Mucosa of stomach (tissue), 1 donor: Measurements from ENCODE around the gene ZNF790.

Experiments used
- H3K27me3 ChIP-seq: one replicate; pipeline ENCODE4 v1.7.0; 2013; ENCODE audit warnings: mild to moderate bottlenecking, low read length; ENCODE audit not compliant: control insufficient read depth, insufficient read depth
- H3K36me3 ChIP-seq: one replicate; pipeline ENCODE4 v1.7.0; 2013; ENCODE audit warnings: low read length; ENCODE audit not compliant: control insufficient read depth, insufficient read depth
- H3K4me1 ChIP-seq: one replicate; pipeline ENCODE4 v1.7.0; 2013; ENCODE audit warnings: mild to moderate bottlenecking, low read length; ENCODE audit not compliant: control insufficient read depth, insufficient read depth
- H3K4me3 ChIP-seq: one replicate; pipeline ENCODE4 v1.7.0; 2013; ENCODE audit warnings: low read length
- H3K9ac ChIP-seq: one replicate; pipeline ENCODE4 v1.7.0; 2013; ENCODE audit warnings: mild to moderate bottlenecking, low read length, moderate library complexity
- H3K9me3 ChIP-seq: one replicate; pipeline ENCODE4 v1.7.0; 2013; ENCODE audit warnings: mild to moderate bottlenecking, low read length, moderate library complexity; ENCODE audit not compliant: control insufficient read depth
- donor health status: Pancreatic carcinoma.

ZNF790 gene

DNA sequence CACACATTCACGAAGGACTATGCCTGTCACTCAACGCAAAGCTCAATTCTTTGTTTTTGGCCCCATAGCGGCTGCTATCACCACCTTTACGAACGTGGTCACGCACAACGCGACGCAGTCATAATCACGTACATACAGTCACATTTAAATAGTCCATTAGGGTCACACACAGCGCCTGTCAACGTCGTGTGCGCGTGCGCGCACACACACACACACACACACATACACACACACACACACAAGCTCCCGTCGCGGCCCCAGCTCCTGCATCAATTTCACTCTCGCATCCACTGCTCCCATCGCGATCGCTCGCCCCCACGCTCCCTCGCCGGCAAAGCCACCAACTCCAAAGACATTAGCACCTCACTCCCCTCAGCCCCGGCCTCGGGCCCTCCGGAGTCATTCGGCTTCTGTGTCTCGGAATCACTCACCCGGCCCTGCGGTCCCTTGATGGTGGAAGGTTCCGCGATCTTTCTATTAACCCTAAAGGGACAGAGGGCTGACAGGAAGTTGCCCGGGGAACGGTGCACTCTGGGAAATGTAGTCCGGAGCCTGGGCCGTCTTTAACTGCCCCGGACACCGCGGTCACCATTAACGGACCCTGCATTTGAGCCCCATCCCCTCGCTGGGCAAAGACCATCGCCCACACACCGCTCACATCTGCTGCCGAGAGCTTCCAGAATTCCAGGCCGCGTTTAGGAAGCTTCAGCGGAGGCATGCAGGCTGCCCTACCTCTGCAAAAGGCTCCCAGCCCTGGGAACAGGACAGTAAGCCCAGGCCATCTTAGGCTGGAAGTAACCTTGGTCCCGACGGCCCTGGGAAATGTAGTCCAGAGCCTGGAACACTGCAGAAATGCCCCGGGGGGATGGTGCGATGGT lies at the start of gene ZNF790:
ZNF790 (minus strand) TSS at position 482 of the 878 bp plus-strand sequence. CDS start 12,768 bp downstream, outside the sequence.
- Histone ChIP-seq H3K4me3 (peak within 1 kb of the TSS; percentile 65), H3K27me3 (no peaks in the 10 kb centered on the region), H3K9me3 (no peaks in the 10 kb centered on the region), H3K4me1 (no peaks in the 10 kb centered on the region), H3K9ac (peak within 1 kb of the TSS; percentile 70), H3K36me3 (no peaks in the 10 kb centered on the region)

DNA sequence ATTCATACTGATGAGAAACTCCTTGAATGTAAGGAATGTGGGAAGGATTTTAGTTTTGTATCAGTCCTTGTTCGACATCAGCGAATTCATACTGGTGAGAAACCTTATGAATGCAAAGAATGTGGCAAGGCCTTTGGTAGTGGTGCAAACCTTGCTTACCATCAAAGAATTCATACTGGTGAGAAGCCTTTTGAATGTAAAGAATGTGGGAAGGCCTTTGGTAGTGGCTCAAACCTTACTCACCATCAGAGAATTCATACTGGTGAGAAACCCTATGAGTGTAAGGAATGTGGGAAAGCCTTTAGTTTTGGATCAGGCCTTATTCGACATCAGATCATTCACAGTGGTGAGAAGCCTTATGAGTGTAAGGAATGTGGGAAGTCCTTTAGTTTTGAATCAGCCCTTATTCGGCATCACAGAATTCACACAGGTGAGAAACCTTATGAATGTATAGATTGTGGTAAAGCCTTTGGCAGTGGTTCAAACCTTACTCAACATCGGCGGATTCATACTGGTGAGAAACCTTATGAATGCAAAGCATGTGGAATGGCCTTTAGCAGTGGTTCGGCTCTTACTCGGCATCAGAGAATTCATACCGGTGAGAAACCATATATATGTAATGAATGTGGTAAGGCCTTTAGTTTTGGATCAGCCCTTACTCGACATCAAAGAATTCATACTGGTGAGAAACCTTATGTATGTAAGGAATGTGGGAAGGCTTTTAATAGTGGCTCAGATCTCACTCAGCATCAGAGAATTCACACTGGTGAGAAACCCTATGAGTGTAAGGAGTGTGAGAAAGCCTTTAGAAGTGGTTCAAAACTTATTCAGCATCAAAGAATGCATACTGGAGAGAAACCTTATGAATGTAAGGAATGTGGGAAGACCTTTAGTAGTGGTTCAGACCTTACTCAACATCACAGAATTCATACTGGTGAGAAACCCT lies 39.1 kb upstream of the ZNF790 start:
- H3K36me3 ChIP-seq, result peaks cover 9% of the 10 kb centered on the region
- no peak overlapping the region for H3K4me3 ChIP-seq
- H3K9ac ChIP-seq, result no peak overlapping the region
- peaks cover 41% of the 10 kb centered on the region for H3K9me3 ChIP-seq
- no peaks in the 10 kb centered on the region for H3K27me3 ChIP-seq
- no peaks in the 10 kb centered on the region for H3K4me1 ChIP-seq

DNA sequence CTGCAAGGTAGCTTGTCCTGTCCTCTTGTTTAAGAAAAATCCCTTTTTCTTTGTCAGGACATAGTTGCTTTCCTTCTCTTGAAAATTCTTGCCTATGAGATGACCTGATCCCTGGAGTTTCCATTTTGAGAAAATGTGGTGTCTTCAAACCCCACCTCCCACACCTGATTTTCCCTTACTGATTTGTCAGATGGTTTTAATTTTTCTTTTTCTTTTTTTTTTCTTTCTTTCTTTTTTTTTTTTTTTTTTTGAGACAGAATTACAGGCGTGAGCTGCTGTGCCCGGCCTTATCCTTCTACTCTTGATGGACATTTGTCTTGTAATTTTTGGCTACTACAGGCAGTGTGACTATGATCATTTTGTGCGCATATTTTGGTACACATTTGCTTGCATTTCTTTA lies 13.7 kb upstream of the ZNF790 start:
- H3K9ac ChIP-seq, result no peak overlapping the region

DNA sequence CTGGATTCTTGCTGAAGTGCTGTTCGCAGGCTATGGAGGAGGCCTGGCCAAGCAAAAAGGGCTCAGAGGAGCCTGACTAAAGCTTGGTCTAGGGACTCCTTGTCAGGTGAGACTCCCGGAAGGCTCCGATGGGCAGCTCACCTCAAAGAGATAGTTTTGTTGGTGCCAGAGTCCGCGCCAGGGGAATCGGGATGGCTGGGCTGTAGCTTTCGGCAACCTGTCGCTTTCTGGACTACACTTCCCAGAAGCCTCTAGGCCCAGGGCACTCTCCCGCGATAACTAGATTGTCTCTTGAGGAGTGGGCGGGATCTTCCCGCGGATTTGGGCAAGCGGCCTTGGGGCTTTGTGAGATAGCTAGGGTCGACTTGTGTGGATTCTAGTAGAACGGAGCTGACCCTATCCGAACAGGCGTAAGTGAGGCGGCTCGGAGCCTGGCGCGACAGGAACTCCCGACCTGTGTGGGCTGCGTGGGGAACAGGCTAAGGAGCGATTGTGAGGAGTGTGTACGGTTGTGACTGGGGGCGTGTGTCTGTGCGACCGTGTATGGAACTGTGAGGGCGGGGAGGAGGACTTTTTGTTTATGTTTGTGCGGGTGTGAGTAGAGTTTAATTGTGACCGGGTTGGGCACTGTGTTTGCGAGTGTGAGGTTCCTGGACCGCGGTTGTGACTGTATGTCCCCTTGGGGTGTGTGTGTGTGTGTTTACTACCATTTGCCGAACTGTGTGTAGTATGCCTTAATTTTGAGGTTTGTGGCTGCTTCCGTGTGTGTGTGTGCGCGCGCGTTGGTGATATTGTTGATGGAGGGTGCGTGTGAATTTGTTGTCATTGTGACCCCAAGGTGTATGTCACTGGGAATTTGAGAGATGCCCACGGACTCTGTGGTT lies 12.6 kb upstream of the ZNF790 start, which contains the start of gene ZNF345:
ZNF345 (plus strand) TSS at position 318 of the 884 bp plus-strand sequence. CDS start 25,955 bp downstream, outside the sequence.
- peaks cover 4% of the 10 kb centered on the region for H3K4me1 ChIP-seq
- no peaks in the 10 kb centered on the region for H3K36me3 ChIP-seq
- peak within 1 kb of the TSS; percentile 93 for H3K4me3 ChIP-seq
- H3K9ac ChIP-seq, result peak within 1 kb of the TSS; percentile 83
- H3K9me3 ChIP-seq, result no peaks in the 10 kb centered on the region
- no peaks in the 10 kb centered on the region for H3K27me3 ChIP-seq

More for the DNA sequence above, 13.7 kb upstream of the ZNF790 start:
- H3K36me3 ChIP-seq, result no peaks in the 10 kb centered on the region
- no peaks in the 10 kb centered on the region for H3K9me3 ChIP-seq
- no peaks in the 10 kb centered on the region for H3K27me3 ChIP-seq
- no peak overlapping the region for H3K4me3 ChIP-seq
- peaks cover 4% of the 10 kb centered on the region for H3K4me1 ChIP-seq

- no peaks in the 10 kb centered on the region for H3K9me3 ChIP-seq
- peak overlapping the region; percentile 83 for H3K9ac ChIP-seq
- H3K4me1 ChIP-seq, result peaks cover 4% of the 10 kb centered on the region
- H3K36me3 ChIP-seq, result no peaks in the 10 kb centered on the region
- peak overlapping the region; percentile 93 for H3K4me3 ChIP-seq
- H3K27me3 ChIP-seq, result no peaks in the 10 kb centered on the region
These were observed 11.7 kb upstream of the ZNF790 start for GRCh38 chr19:36849701-36850558.

DNA sequence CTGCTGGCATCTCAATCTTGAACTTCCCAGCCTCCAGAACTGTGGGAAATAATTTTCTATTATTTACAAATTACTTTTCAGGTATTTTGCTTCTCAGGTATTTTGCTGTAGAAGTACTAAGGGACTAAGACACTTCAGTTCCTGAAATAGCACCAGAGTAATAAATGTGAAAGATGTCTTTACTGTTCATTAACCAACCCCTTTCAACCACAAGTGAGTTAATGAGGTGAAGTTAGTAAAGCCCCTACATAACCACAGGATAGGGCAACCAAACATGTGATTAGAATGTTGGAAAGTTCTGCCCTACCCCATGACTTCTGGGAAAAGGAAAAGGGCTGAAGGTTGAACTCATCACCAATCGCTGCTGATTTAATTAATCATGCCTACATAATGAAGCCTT lies 9.8 kb upstream of the ZNF790 start:
- H3K36me3 ChIP-seq, result no peaks in the 10 kb centered on the region
- H3K9ac ChIP-seq, result no peak overlapping the region
- no peak overlapping the region for H3K4me3 ChIP-seq
- H3K9me3 ChIP-seq, result no peaks in the 10 kb centered on the region
- H3K4me1 ChIP-seq, result peaks cover 4% of the 10 kb centered on the region
- H3K27me3 ChIP-seq, result no peaks in the 10 kb centered on the region

GRCh38 chr19:36838784-36839324 lies 667 bp upstream of the ZNF790 start:
- Histone ChIP-seq H3K36me3 (no peaks in the 10 kb centered on the region), H3K4me3 (peak overlapping the region; percentile 65), H3K9ac (peak overlapping the region; percentile 70), H3K4me1 (no peaks in the 10 kb centered on the region), H3K27me3 (no peaks in the 10 kb centered on the region), H3K9me3 (no peaks in the 10 kb centered on the region)

DNA sequence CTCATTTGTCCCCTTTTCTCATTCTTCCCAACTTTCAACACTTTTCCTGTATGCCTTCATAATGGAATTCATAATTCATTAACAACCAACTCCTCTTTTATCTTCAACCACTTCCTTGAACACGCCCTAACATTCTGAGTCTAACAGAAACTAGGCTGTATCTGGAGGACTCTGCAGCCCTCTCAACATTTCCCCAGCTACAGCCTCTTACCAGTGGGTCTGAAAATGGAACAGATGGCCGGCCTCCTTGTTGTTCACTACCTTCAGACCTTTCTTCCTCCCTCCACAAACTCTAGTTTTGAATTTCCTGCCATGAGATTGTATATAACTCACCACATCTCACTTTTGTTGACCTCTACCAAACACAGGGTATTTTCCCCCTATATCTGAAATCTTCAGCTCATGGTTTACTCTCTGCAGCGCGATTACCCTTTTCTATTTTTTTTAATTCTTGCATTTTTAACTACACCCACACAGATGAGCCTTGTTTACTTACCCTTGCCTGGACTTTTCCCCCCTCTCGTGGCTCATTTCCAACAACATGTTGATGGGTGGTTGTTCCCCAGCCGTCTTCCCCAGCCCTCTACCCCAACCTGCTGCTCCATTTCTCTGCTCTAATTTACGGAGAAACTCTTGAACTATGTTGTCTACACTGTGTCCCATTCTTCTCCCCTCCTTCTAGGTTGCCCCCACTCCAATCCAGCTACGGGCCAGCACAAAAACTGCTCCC lies 846 bp downstream of the ZNF790 start:
- peaks cover 4% of the 10 kb centered on the region for H3K9me3 ChIP-seq
- no peaks in the 10 kb centered on the region for H3K4me1 ChIP-seq
- H3K9ac ChIP-seq, result peak overlapping the region; percentile 70
- peak overlapping the region; percentile 65 for H3K4me3 ChIP-seq
- H3K36me3 ChIP-seq, result no peaks in the 10 kb centered on the region
- no peaks in the 10 kb centered on the region for H3K27me3 ChIP-seq

GRCh38 chr19:36833430-36833829 lies 4.8 kb downstream of the ZNF790 start:
- Histone ChIP-seq H3K36me3 (no peaks in the 10 kb centered on the region), H3K9ac (no peak overlapping the region), H3K9me3 (peaks cover 22% of the 10 kb centered on the region), H3K27me3 (no peaks in the 10 kb centered on the region), H3K4me1 (no peaks in the 10 kb centered on the region), H3K4me3 (no peak overlapping the region)

- no peaks in the 10 kb centered on the region for H3K27me3 ChIP-seq
- no peaks in the 10 kb centered on the region for H3K4me1 ChIP-seq
- peaks cover 32% of the 10 kb centered on the region for H3K9me3 ChIP-seq
- no peak overlapping the region for H3K9ac ChIP-seq
- no peaks in the 10 kb centered on the region for H3K36me3 ChIP-seq
- no peak overlapping the region for H3K4me3 ChIP-seq
These were observed 16.4 kb downstream of the ZNF790 start for GRCh38 chr19:36821758-36822157.
